SJCRH30 (cell line): Measurements from ENCODE around the gene GPR84. TPM values are rescaled to one million over a fixed set of nuclear protein-coding genes. Genes with fewer than 3 reads are reported as not detected.

Experiments
- DNase-seq, 2 experiments: peaks; one replicate each; pipeline ENCODE4 v3.0.0-alpha.2; 2015 to 2020
- H3K27ac ChIP-seq: fragments of 250-450 bp; sonication (Bioruptor Pico); 2 replicates; pipeline ENCODE4 v1.5.1; 2020; ENCODE audit warnings: mild to moderate bottlenecking, moderate library complexity
- H3K27me3 ChIP-seq: fragments of 250-450 bp; sonication (Bioruptor Pico); 2 replicates; pipeline ENCODE4 v1.5.1; 2020; ENCODE audit warnings: mild to moderate bottlenecking, moderate library complexity
- H3K36me3 ChIP-seq: fragments of 250-450 bp; sonication (Bioruptor Pico); 2 replicates; pipeline ENCODE4 v1.5.1; 2020; ENCODE audit warnings: mild to moderate bottlenecking, moderate library complexity
- H3K4me1 ChIP-seq: fragments of 250-450 bp; sonication (Bioruptor Pico); 2 replicates; pipeline ENCODE4 v1.5.1; 2020; ENCODE audit warnings: mild to moderate bottlenecking, moderate library complexity
- H3K4me3 ChIP-seq: fragments of 250-450 bp; sonication (Bioruptor Pico); 2 replicates; pipeline ENCODE4 v1.5.1; 2020; ENCODE audit warnings: mild to moderate bottlenecking, moderate library complexity
- H3K9me3 ChIP-seq: fragments of 250-450 bp; sonication (Bioruptor Pico); replicated peaks from 2 replicates; pipeline ENCODE4 v1.5.1; 2020; ENCODE audit warnings: mild to moderate bottlenecking, moderate library complexity
- total RNA-seq: library from RNA; depleted of rRNA; stranded (reverse); fragments of >200 nt; shearing (Covaris generic); gene quantifications from 2 replicates; pipeline ENCODE4 v1.2.3, GENCODE V29; 2014

The GPR84 gene
- total RNA-seq, 1 experiment from 2014 or later = not detected

DNA sequence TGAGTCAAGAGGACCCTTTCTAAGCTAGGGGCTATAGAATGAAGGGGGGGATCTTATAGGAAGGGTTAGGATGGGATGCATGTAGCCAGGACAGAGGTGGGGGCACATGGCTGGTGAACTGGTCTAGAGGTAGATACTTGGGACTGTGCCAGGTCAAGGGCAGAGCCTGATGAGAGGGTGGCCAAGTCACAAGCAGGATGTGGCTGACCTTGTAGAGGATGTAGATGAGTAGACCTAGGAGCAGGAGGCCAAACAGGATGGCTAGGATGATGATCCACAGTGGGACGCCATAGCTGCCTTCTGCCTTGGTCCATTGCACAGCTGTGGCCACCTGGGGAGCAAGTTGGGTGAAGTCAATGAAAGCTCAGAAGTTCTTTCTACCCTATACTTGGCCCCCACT is 32.9 kb upstream of the GPR84 start:
- Histone ChIP-seq H3K27me3 (no peaks in the 10 kb centered on the region), H3K4me3 (no peak overlapping the region), H3K36me3 (peaks cover 42% of the 10 kb centered on the region), H3K9me3 (no peaks in the 10 kb centered on the region), H3K27ac (no peak overlapping the region), H3K4me1 (peaks cover 20% of the 10 kb centered on the region)
- DNase-seq = no peak

DNA sequence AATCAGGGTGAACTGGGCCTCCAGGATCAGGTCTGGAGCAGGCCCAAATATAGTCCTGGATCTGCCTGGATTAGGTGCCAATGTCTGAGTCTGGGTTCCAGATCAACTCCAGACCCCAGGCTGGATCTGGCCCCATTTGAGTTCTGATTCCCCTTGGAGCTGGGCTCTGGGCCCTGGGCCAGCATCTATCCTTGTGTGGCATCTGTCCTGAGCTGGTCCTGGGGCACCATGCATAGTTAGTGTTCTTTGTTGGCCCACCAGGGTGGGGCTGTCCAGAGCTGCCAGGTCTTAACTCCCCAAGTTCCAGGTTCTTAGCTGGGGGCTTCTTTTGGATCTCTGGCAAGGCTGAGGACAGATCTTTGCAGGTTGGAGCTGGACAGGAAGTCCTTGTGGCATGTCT is 31.3 kb upstream of the GPR84 start:
- H3K36me3 ChIP-seq = peaks cover 39% of the 10 kb centered on the region
- no peaks in the 10 kb centered on the region for H3K9me3 ChIP-seq
- no peak overlapping the region for H3K4me3 ChIP-seq
- H3K4me1 ChIP-seq = peaks cover 20% of the 10 kb centered on the region
- DNase-seq = no peak
- H3K27me3 ChIP-seq = no peaks in the 10 kb centered on the region
- H3K27ac ChIP-seq = no peak overlapping the region

- Histone ChIP-seq H3K4me1 (peaks cover 20% of the 10 kb centered on the region), H3K36me3 (peaks cover 34% of the 10 kb centered on the region), H3K9me3 (no peaks in the 10 kb centered on the region), H3K4me3 (no peak overlapping the region), H3K27me3 (no peaks in the 10 kb centered on the region), H3K27ac (no peak overlapping the region)
- DNase-seq = no peak
These were observed 30.7 kb upstream of the GPR84 start for GRCh38 chr12:54394986-54395385.

GRCh38 chr12:54394281-54394719 is 30.0 kb upstream of the GPR84 start:
- Histone ChIP-seq H3K4me1 (peaks cover 20% of the 10 kb centered on the region), H3K9me3 (no peaks in the 10 kb centered on the region), H3K27me3 (no peaks in the 10 kb centered on the region), H3K36me3 (peaks cover 34% of the 10 kb centered on the region), H3K27ac (peak overlapping the region; percentile 69), H3K4me3 (no peak overlapping the region)
- peak; percentile 79 to 89 for DNase-seq

DNA sequence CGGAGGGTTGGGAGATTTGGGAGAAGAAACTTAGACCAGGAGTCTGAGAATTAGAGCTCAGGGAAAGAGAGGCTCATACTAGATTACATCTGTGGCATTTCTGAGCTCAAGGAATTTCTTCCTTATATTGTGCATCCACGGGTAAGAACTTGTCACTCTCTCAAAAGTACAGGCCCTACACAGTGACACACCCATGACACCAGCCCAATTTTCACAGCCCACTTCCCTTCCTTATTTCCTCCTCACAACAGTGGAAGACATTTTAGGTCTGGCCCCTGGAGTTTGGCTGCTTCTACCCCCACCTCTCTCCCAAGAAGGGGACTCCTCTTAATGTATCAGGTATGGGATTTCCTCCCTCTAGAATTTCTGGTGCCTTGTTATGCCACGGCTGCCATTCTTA is 29.5 kb upstream of the GPR84 start:
- Histone ChIP-seq H3K4me3 (no peak overlapping the region), H3K4me1 (peaks cover 20% of the 10 kb centered on the region), H3K36me3 (peaks cover 31% of the 10 kb centered on the region), H3K27me3 (no peaks in the 10 kb centered on the region), H3K27ac (peak overlapping the region; percentile 69), H3K9me3 (no peaks in the 10 kb centered on the region)
- no peak for DNase-seq

- Histone ChIP-seq H3K27ac (peak overlapping the region; percentile 69), H3K4me3 (no peak overlapping the region), H3K36me3 (peaks cover 28% of the 10 kb centered on the region)
These were observed 28.9 kb upstream of the GPR84 start for GRCh38 chr12:54393207-54393609.

DNA sequence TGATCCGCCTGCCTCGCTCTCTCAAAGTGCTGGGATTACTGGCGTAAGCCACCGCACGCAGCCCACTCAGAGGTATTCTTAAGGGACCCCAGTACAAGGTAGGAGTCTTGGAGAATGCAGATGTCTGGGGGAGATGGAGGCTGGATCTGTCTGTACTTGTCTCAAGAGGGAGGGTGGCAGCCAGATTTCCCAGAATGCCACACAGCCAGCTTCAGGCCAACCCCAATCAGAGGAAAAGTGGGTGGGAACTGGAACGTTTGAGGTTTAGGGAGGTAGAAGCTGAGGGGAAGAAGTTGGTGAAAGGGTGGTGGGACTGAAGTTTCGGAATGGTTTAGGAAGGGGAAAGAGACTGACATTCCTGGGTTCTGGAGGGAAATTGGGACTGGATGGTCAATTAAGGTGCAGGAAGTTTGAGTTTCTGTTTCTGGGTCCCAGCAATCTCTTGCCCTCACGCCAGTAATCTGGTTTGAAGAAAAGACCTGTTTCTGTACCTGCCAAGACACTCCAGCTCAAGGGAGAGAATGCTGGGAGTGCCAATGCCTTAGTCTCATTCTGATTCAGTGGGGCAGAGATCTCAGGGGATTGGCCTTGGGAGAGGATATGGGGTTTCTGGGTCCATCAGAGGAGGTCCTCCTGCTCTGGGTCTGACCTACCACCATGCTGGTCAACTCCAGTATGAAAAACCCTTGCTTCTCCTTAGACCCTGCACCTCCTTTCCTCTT is 28.4 kb upstream of the GPR84 start:
- peak overlapping the region; percentile 69 for H3K27ac ChIP-seq
- no peaks in the 10 kb centered on the region for H3K27me3 ChIP-seq
- no peak for DNase-seq
- no peak overlapping the region for H3K4me3 ChIP-seq
- H3K4me1 ChIP-seq = peaks cover 26% of the 10 kb centered on the region
- peaks cover 25% of the 10 kb centered on the region for H3K36me3 ChIP-seq
- no peaks in the 10 kb centered on the region for H3K9me3 ChIP-seq

More at GRCh38 chr12:54393207-54393609, 28.9 kb upstream of the GPR84 start:
- Histone ChIP-seq H3K4me1 (peaks cover 23% of the 10 kb centered on the region), H3K27me3 (no peaks in the 10 kb centered on the region), H3K9me3 (no peaks in the 10 kb centered on the region)
- DNase-seq = peak; percentile 70 to 79

DNA sequence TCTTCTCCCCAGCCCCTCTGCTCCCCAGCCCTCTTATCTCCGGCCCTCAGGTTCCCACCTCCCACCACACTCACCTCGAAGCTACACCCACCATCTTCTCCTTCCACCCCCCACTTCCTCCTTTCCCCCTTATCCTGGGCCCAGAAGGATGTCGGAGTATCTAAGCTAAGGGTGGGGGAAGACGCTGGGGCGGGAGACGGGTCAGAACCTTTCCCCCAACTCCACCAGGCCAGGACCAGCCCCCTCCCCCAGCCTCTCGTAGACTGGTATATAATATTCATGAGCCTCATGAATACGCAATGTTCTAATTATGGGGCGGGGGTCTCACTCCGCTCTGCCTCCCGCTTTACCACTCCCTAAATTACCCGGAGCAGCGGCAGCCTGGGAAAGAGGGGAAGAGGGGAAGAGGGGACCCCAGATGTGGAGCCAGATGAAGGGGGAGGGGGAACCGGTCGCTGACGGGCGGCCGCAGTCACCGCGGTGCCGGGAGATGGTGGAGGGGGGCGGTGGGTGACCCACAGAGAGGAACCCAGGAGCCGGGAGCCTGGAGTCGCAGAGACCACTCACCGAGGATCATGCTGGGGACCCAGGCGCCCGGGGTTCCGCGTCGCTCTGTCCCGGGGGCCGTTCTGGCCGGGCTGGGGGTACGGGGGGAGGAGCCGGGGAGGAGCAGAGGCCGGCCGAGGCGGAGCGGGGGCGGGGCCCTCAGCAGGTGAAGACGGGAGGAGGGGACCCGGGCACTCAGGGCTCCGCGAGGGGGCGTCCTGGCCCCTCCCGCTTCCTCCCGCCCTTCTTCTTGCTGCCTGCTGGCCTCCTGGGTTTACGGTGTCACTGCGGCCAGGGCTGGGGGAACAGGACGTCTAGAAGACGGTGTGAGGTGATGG is 26.6 kb upstream of the GPR84 start:
- no peaks in the 10 kb centered on the region for H3K9me3 ChIP-seq
- no peaks in the 10 kb centered on the region for H3K27me3 ChIP-seq
- H3K27ac ChIP-seq = no peak overlapping the region
- peaks cover 42% of the 10 kb centered on the region for H3K4me1 ChIP-seq
- peak overlapping the region; percentile 42 for H3K4me3 ChIP-seq
- peaks cover 12% of the 10 kb centered on the region for H3K36me3 ChIP-seq
- no peak for DNase-seq

DNA sequence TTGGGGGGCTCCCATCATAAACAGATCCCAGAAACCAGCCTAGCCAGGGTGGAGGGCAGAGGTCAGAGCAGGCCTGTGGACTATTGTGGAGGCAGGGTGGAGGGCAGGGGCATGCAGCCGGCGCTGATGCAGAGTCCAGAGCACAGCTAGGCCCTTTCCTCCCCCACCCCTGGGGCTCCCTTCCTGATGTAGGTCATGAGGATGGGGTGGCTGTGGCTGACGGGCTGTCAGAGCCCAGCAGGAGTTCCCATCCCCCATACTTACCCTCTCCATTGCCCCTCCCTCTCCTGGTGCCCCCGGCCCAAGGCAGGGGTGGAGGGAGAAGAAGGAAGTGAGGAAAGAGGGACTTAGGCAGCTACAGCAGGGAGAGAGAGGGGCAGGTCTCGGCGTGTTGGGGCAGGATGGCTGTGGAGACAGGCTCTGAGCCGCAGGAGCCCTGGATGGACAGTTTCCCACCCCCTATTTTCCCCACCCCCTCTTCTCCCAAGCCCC is 25.9 kb upstream of the GPR84 start:
- no peak for DNase-seq
- Histone ChIP-seq H3K27me3 (no peaks in the 10 kb centered on the region), H3K4me1 (peaks cover 49% of the 10 kb centered on the region), H3K27ac (no peak overlapping the region), H3K36me3 (peaks cover 7% of the 10 kb centered on the region), H3K4me3 (no peak overlapping the region), H3K9me3 (no peaks in the 10 kb centered on the region)

DNA sequence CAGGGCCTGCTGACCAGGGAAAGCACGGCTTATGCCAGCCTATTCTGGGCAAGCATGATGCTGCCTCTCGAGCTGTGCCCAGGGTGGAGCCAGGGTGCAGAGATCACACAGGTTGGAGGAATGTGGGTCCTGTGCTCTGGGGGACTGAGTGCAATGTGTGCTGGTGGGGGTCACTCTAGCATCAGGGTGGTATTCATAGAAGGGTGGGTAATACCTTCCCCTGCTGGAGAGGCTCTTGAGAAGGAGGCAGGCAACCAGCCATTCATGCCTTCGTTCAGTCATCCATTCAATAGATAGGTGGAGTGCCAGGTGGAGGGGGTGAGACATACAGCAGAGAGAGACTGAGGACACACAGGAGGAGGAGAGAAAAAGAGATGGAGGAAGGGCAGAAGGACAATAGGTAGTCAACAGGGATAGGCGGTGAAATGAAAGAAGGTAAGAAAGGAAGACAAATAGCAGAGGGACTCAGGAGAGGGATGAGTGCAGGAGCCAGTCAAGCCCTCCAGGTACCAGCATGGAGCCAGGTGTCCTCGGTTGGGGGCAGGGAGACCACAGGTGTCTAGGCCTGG is 25.4 kb upstream of the GPR84 start:
- no peak overlapping the region for H3K4me3 ChIP-seq
- no peaks in the 10 kb centered on the region for H3K9me3 ChIP-seq
- no peak overlapping the region for H3K27ac ChIP-seq
- no peaks in the 10 kb centered on the region for H3K27me3 ChIP-seq
- H3K36me3 ChIP-seq = peaks cover 4% of the 10 kb centered on the region
- peaks cover 54% of the 10 kb centered on the region for H3K4me1 ChIP-seq
- DNase-seq = no peak

- H3K4me1 ChIP-seq = peaks cover 54% of the 10 kb centered on the region
These were observed 24.8 kb upstream of the GPR84 start for GRCh38 chr12:54389134-54389508.

GRCh38 chr12:54388237-54389133 is 24.2 kb upstream of the GPR84 start:
- no peak overlapping the region for H3K27ac ChIP-seq
- no peaks in the 10 kb centered on the region for H3K27me3 ChIP-seq
- no peaks in the 10 kb centered on the region for H3K36me3 ChIP-seq
- no peak for DNase-seq
- H3K4me1 ChIP-seq = peaks cover 52% of the 10 kb centered on the region
- no peaks in the 10 kb centered on the region for H3K9me3 ChIP-seq
- no peak overlapping the region for H3K4me3 ChIP-seq

More at GRCh38 chr12:54389134-54389508, 24.8 kb upstream of the GPR84 start:
- no peaks in the 10 kb centered on the region for H3K27me3 ChIP-seq
- DNase-seq = no peak
- H3K4me3 ChIP-seq = no peak overlapping the region
- no peaks in the 10 kb centered on the region for H3K36me3 ChIP-seq
- H3K27ac ChIP-seq = no peak overlapping the region
- no peaks in the 10 kb centered on the region for H3K9me3 ChIP-seq

GRCh38 chr12:54387114-54387467 is 22.8 kb upstream of the GPR84 start:
- H3K4me1 ChIP-seq = peaks cover 44% of the 10 kb centered on the region
- no peak overlapping the region for H3K27ac ChIP-seq
- no peaks in the 10 kb centered on the region for H3K36me3 ChIP-seq
- DNase-seq = no peak
- H3K27me3 ChIP-seq = no peaks in the 10 kb centered on the region
- no peaks in the 10 kb centered on the region for H3K9me3 ChIP-seq
- no peak overlapping the region for H3K4me3 ChIP-seq

GRCh38 chr12:54386403-54387113 is 22.3 kb upstream of the GPR84 start:
- no peaks in the 10 kb centered on the region for H3K27me3 ChIP-seq
- H3K4me1 ChIP-seq = peaks cover 44% of the 10 kb centered on the region

More at GRCh38 chr12:54386403-54387113, 22.3 kb upstream of the GPR84 start:
- no peaks in the 10 kb centered on the region for H3K9me3 ChIP-seq
- H3K4me3 ChIP-seq = no peak overlapping the region
- no peak overlapping the region for H3K27ac ChIP-seq
- DNase-seq = no peak
- no peaks in the 10 kb centered on the region; the same call in 1 of the 2 replicates for H3K36me3 ChIP-seq
